ENCODE results near the gene CHST10.
"Not testable (repeated sequence)": the region's sequence is repeated elsewhere in the genome, so short reads cannot be mapped to it uniquely, and the experiment has no call there.

CHST10 gene

GRCh38 chr2:100391735-100392515 lies 25.5 kb downstream of the CHST10 start:
- DNase-seq: no peak

GRCh38 chr2:100390001-100390940 lies 27.2 kb downstream of the CHST10 start:
- no peak for DNase-seq

- no peak for DNase-seq
These were observed 28.8 kb downstream of the CHST10 start for GRCh38 chr2:100388703-100389102.

GRCh38 chr2:100383954-100384353 lies 33.5 kb downstream of the CHST10 start:
- DNase-seq: no peak

- no peak for DNase-seq
These were observed 34.2 kb downstream of the CHST10 start for GRCh38 chr2:100383306-100383705.

- DNase-seq: peak; percentile 65
These were observed 36.2 kb downstream of the CHST10 start for GRCh38 chr2:100381240-100381639.

- no peak for DNase-seq
These were observed 36.8 kb downstream of the CHST10 start for GRCh38 chr2:100380681-100381080.

- no peak for DNase-seq
These were observed 40.6 kb downstream of the CHST10 start for GRCh38 chr2:100376836-100377235.

- no peak for DNase-seq
These were observed 50.3 kb downstream of the CHST10 start for GRCh38 chr2:100367163-100367562.

GRCh38 chr2:100365434-100365833 lies 52.0 kb downstream of the CHST10 start:
- no peak for DNase-seq

GRCh38 chr2:100362269-100362668 lies 55.2 kb downstream of the CHST10 start:
- not testable (repeated sequence) for DNase-seq

- DNase-seq: no peak
These were observed 57.9 kb downstream of the CHST10 start for GRCh38 chr2:100359576-100359975.

- DNase-seq: no peak
These were observed 58.9 kb downstream of the CHST10 start for GRCh38 chr2:100358554-100358953.

GRCh38 chr2:100352521-100352920 lies 64.9 kb downstream of the CHST10 start:
- DNase-seq: no peak

- no peak for DNase-seq
These were observed 66.7 kb downstream of the CHST10 start for GRCh38 chr2:100350661-100351185.

GRCh38 chr2:100345144-100345543 lies 72.3 kb downstream of the CHST10 start:
- DNase-seq: not testable (repeated sequence)

GRCh38 chr2:100344433-100344832 lies 73.0 kb downstream of the CHST10 start:
- DNase-seq: no peak

- DNase-seq: not testable (repeated sequence)
These were observed 75.0 kb downstream of the CHST10 start for GRCh38 chr2:100342466-100342865.

Measured in activated naive CD4-positive, alpha-beta T cell treated with Interleukin-2 at 50 U/mL for 16 hours (primary cell).